Gastroesophageal sphincter (tissue), 3 donors: Measurements from ENCODE around the gene CACNA1C.

Experiments
- EP300 ChIP-seq: sonication (generic); formaldehyde crosslinking; IDR thresholded peaks from one replicate; pipeline ENCODE4 v1.6.1; 2017; ENCODE audit warnings: antibody characterized with exemption, mild to moderate bottlenecking
- POLR2A ChIP-seq, 2 donors: fragments of 450-650 bp; IDR thresholded peaks; one replicate each; pipeline ENCODE4 v1.6.1; 2017; ENCODE audit warnings: antibody characterized with exemption in 2 of 2, mild to moderate bottlenecking in 2 of 2, moderate library complexity in 1 of 2
- TF ChIP-seq, protein P1 (sequence below), 4 experiments: fragments of 200-600 bp in 2 of 4; fragments of 450-650 bp in 2 of 4; sonication (generic) in 1 of 4; IDR thresholded peaks; one replicate each; pipeline ENCODE4 v1.5.1; 2017 to 2019; ENCODE audit warnings: antibody characterized with exemption in 4 of 4, mild to moderate bottlenecking in 2 of 4, moderate library complexity in 2 of 4

DNA sequence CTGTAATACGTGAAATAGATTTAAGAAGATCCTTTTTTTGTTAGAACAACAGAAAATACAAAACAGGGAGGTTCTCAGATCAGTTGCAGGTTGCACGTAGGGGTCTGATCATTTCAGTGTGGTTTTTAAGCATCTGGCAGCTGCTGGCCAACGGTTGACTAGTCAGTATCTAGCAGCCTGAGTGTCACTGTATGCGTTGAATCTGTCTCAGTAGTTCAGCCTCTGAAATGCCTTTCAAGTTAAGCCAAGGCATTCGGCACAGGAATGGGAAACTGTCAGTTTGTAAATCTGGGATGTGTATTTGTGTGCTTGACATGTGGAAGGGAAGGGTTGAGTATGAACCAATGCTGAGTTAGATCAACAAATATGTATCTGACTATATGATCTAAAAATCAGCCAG, 165.9 kb downstream of the CACNA1C start:
- TF ChIP-seq, protein P1, sequence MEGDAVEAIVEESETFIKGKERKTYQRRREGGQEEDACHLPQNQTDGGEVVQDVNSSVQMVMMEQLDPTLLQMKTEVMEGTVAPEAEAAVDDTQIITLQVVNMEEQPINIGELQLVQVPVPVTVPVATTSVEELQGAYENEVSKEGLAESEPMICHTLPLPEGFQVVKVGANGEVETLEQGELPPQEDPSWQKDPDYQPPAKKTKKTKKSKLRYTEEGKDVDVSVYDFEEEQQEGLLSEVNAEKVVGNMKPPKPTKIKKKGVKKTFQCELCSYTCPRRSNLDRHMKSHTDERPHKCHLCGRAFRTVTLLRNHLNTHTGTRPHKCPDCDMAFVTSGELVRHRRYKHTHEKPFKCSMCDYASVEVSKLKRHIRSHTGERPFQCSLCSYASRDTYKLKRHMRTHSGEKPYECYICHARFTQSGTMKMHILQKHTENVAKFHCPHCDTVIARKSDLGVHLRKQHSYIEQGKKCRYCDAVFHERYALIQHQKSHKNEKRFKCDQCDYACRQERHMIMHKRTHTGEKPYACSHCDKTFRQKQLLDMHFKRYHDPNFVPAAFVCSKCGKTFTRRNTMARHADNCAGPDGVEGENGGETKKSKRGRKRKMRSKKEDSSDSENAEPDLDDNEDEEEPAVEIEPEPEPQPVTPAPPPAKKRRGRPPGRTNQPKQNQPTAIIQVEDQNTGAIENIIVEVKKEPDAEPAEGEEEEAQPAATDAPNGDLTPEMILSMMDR (IDR thresholded peaks at IDR 0.05) = no peak
- TF ChIP-seq POLR2A (IDR thresholded peaks at IDR 0.05) (no peak), EP300 (no peak)
